Adrenal gland (tissue), 12 donors: ENCODE results near the gene DENND10. TPM values are rescaled to one million over a fixed set of nuclear protein-coding genes. Genes with fewer than 3 reads are reported as not detected.

Experiments
- DNase-seq, 7 donors: peaks; one replicate each; pipeline ENCODE4 v3.0.0-alpha.2; 2019 to 2020
- H3K27ac ChIP-seq, 5 donors: fragments of 200-600 bp; sonication (generic) in 4 of 5; 1 replicate in 3 of 5; 2 replicates in 2 of 5; pipeline versions ENCODE4 v1.5.1 to v1.8.0; 2016 to 2020; ENCODE audit warnings: mild to moderate bottlenecking in 1 of 5
- H3K27me3 ChIP-seq: fragments of 200-600 bp; 2 replicates; pipeline ENCODE4 v1.8.0; 2021
- H3K36me3 ChIP-seq, 2 donors: fragments of 200-600 bp; replicated peaks in 1 of 2; 1 replicate in 1 of 2; 2 replicates in 1 of 2; pipeline versions ENCODE4 v1.5.1 to v1.8.0; 2018 to 2022
- H3K4me1 ChIP-seq, 2 donors: fragments of 200-600 bp; replicated peaks in 1 of 2; 1 replicate in 1 of 2; 2 replicates in 1 of 2; pipeline versions ENCODE4 v1.5.1 to v1.8.0; 2018 to 2021
- H3K4me3 ChIP-seq, 4 donors: fragments of 200-600 bp; sonication (generic) in 3 of 4; one replicate each; pipeline ENCODE4 v1.5.1; 2016 to 2018
- H3K9me3 ChIP-seq, 3 donors: fragments of 200-600 bp; sonication (generic) in 1 of 3; replicated peaks in 1 of 3; 1 replicate in 2 of 3; 2 replicates in 1 of 3; pipeline versions ENCODE4 v1.5.1 to v1.8.0; 2016 to 2021
- CTCF ChIP-seq, 6 experiments: fragments of 450-650 bp in 4 of 6; fragments of 200-600 bp in 2 of 6; sonication (generic) in 1 of 6; IDR thresholded peaks; 1 replicate in 5 of 6; 2 replicates in 1 of 6; pipeline versions ENCODE4 v1.5.1 to v1.8.0; 2016 to 2021; ENCODE audit warnings: antibody characterized with exemption in 6 of 6, mild to moderate bottlenecking in 2 of 6, moderate library complexity in 1 of 6
- POLR2A ChIP-seq, 2 donors: fragments of 450-650 bp; IDR thresholded peaks; one replicate each; pipeline ENCODE4 v1.6.1; 2017; ENCODE audit warnings: antibody characterized with exemption in 2 of 2, mild to moderate bottlenecking in 2 of 2, moderate library complexity in 1 of 2
- WGBS, 4 donors: extraction: QIAGEN DNeasy Blood & Tissue Kit in 2 of 4; methylation state at CpG; one replicate each; pipeline versions ENCODE4 v1.1.5 to v1.1.7; 2013 to 2017; 5-methylcytosine and 5-hydroxymethylcytosine counted together
- intact Hi-C, 2 donors: fragments of 100-400 bp; cut with DNase I; formaldehyde crosslinking; loops; one replicate each; pipeline versions ENCODE4 v1.14.1 to v1.15.0; 2022 to 2023
- polyA plus RNA-seq, 3 donors: library from polyadenylated mRNA; stranded (reverse); fragments of 200-250 nt in 2 of 3; fragments of 350-450 nt in 1 of 3; fragmentation: Illumina TruSeq in 1 of 3; extraction: RNeasy Lipid Tissue Mini Kit (QIAGEN cat#74804) in 1 of 3; gene quantifications; one replicate each; pipeline ENCODE4 v1.2.3, GENCODE V29; 2013 to 2014
- small RNA-seq, 2 donors: library from RNA; depleted of rRNA; stranded (forward); fragments of <200 nt; gene quantifications; one replicate each; pipeline ENCODE3, GENCODE V24; 2016
- total RNA-seq, 9 donors: library from RNA; depleted of rRNA in 4 of 9; stranded (reverse); fragments of >200 nt in 4 of 9; fragments of 120-200 nt in 1 of 9; fragmentation: NEBNext Ultra II Directional in 1 of 9; extraction: Animal tissue kit (Norgen Biotek cat#: 25700) in 1 of 9; gene quantifications; one replicate each; pipeline versions ENCODE4 v1.1.0 to v1.2.4, GENCODE V29; 2013 to 2023
- donor health status: healthy with polysubstance abuse.
- donor health status: Bipolar disorder and iron deficiency.
- donor health status: DM: yes; HTN: yes; CAD: no.
- donor health status: DM: no; HTN: no; CAD: no.
- donor health status: DM: no; HTN: no; CAD: no.
- donor health status: DM: yes; HTN: yes; CAD: no.

The DENND10 gene
- total and polyA plus RNA-seq, 12 donors, result 10.3 to 65.3 (median 41.9) TPM

GRCh38 chr10:119183664-119184412 lies 79.9 kb downstream of the DENND10 start:
- Histone ChIP-seq H3K27me3 (no peaks in the 10 kb centered on the region), H3K4me1 (peaks cover 4 to 6% of the 10 kb centered on the region in 2 donors), H3K4me3 (no peak overlapping the region), H3K36me3 (no peaks in the 10 kb centered on the region), H3K27ac (peak overlapping the region in 4 of 5 donors; percentile 38 to 74 (median 53)), H3K9me3 (no peaks in the 10 kb centered on the region)
- peak in 3 of 7 donors; percentile 24 to 44 (median 38) for DNase-seq
- 52 to 72% (median 60%) methylated on average over 8 to 9 of the region's 9 CpGs for WGBS, 4 donors
- TF ChIP-seq CTCF (IDR thresholded peaks at IDR 0.05) (no peak), POLR2A (IDR thresholded peaks at IDR 0.05) (no peak)
- intact Hi-C loops, result no loop called here

Small RNAs within 50 kb of the gene (small RNA-seq; reads per million reads assigned to genes)
- gene AL355598.1, result 0 to 0.17 reads per million in 2 donors
- 0 reads per million in 2 donors for gene RF00413
- gene SNORA19, result 0 to 0.17 reads per million in 2 donors

Other genes with a start within 250 kb of the DENND10 start
- gene NANOS1, start 74.4 kb upstream of the DENND10 start, total RNA-seq, result 10 to 100 TPM in 5 of 9 donors, 1 to 10 TPM in 4; 4.6 to 38.9 (median 11.3) TPM
- 10 to 100 TPM in 1 of 3 donors, 1 to 10 TPM in 2; 2.8 to 31.7 (median 5.1) TPM for gene NANOS1, start 74.4 kb upstream of the DENND10 start, polyA plus RNA-seq
- 100 to 1,000 TPM in 1 of 9 donors, 10 to 100 TPM in 8; 65.2 to 117 (median 95.5) TPM for gene EIF3A, start 23.3 kb upstream of the DENND10 start, total RNA-seq
- 100 to 1,000 TPM in 1 of 3 donors, 10 to 100 TPM in 2; 26.0 to 197 (median 51.4) TPM for gene EIF3A, start 23.3 kb upstream of the DENND10 start, polyA plus RNA-seq
- gene SFXN4, start 61.6 kb downstream of the DENND10 start, total RNA-seq, result 10 to 100 TPM; 31.0 to 81.2 (median 47.0) TPM
- gene SFXN4, start 61.6 kb downstream of the DENND10 start, polyA plus RNA-seq, result 100 to 1,000 TPM in 2 of 3 donors, 10 to 100 TPM in 1; 53.6 to 135 (median 102) TPM
- 100 to 1,000 TPM; 306 to 935 (median 443) TPM for gene PRDX3, start 74.7 kb downstream of the DENND10 start, total RNA-seq
- gene PRDX3, start 74.7 kb downstream of the DENND10 start, polyA plus RNA-seq, result 100 to 1,000 TPM; 150 to 596 (median 200) TPM
- 10 to 100 TPM; 13.8 to 96.4 (median 22.5) TPM for gene GRK5, start 103.5 kb downstream of the DENND10 start, total RNA-seq
- gene GRK5, start 103.5 kb downstream of the DENND10 start, polyA plus RNA-seq, result 10 to 100 TPM in 1 of 3 donors, 1 to 10 TPM in 2; 9.3 to 68.4 (median 9.8) TPM